Epithelial cell of proximal tubule (primary cell): ENCODE measurements around the gene NATD1. TPM values are rescaled to one million over a fixed set of nuclear protein-coding genes. Genes with fewer than 3 reads are reported as not detected.

Experiments used
- DNase-seq: peaks from one replicate; pipeline ENCODE4 v3.0.0-alpha.2; 2011; ENCODE audit warnings: low read depth
- H3K4me3 ChIP-seq: 2 replicates; pipeline ENCODE4 v1.5.1; 2011; ENCODE audit warnings: low read depth, mild to moderate bottlenecking, low read length
- total RNA-seq: library from RNA; depleted of rRNA; stranded (reverse); fragments of >200 nt; gene quantifications from 2 replicates; pipeline ENCODE4 v1.2.3, GENCODE V29; 2015
- TF ChIP-seq, protein P1 (sequence below): conservative IDR thresholded peaks from 2 replicates; pipeline ENCODE4 v1.5.1; 2012; ENCODE audit warnings: low read depth, mild to moderate bottlenecking, low read length

The NATD1 gene
- total RNA-seq, 1 donor from 2014 or later, result 6.4 TPM

DNA sequence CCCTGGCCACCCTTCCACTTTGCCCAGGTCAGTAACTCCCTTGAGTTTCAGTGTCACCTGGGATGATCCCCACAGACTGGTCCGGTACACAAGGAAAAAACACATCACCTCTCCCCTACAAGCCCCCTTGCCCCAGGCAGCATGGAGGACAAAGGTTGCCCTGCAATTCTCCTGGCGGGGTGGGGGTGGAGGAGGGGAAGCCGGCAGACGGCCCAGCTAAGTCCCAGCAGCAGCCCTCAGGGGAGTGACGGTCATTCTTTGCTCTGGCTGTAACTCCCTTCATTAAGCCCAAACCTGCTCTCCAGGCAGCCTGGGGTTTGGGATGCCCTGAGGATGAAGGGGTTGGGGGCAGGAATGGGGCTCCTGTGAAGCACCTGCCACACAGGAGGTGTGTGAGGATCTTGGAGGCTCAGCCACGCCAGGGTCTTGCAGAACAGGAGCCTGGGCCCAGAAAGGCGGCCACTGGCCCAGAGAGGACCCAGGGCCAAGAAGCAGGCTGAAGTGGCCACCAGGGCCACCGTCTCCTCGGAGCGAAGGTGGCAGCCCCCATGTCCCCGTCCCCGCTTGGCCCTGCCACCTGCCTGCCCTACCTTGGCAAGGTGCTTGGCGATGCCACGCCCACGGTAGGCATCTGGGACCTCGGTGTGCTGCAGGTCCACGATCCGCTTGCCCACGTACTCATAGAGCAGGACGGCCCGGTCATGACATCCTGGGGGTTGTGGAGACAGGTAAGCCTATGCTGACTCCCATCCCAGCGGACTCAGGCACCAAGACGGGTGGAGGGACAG is 9.5 kb downstream of the NATD1 start:
- H3K4me3 ChIP-seq, result no peak overlapping the region
- TF ChIP-seq, protein P1, sequence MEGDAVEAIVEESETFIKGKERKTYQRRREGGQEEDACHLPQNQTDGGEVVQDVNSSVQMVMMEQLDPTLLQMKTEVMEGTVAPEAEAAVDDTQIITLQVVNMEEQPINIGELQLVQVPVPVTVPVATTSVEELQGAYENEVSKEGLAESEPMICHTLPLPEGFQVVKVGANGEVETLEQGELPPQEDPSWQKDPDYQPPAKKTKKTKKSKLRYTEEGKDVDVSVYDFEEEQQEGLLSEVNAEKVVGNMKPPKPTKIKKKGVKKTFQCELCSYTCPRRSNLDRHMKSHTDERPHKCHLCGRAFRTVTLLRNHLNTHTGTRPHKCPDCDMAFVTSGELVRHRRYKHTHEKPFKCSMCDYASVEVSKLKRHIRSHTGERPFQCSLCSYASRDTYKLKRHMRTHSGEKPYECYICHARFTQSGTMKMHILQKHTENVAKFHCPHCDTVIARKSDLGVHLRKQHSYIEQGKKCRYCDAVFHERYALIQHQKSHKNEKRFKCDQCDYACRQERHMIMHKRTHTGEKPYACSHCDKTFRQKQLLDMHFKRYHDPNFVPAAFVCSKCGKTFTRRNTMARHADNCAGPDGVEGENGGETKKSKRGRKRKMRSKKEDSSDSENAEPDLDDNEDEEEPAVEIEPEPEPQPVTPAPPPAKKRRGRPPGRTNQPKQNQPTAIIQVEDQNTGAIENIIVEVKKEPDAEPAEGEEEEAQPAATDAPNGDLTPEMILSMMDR, result no peak
- no peak for DNase-seq

DNA sequence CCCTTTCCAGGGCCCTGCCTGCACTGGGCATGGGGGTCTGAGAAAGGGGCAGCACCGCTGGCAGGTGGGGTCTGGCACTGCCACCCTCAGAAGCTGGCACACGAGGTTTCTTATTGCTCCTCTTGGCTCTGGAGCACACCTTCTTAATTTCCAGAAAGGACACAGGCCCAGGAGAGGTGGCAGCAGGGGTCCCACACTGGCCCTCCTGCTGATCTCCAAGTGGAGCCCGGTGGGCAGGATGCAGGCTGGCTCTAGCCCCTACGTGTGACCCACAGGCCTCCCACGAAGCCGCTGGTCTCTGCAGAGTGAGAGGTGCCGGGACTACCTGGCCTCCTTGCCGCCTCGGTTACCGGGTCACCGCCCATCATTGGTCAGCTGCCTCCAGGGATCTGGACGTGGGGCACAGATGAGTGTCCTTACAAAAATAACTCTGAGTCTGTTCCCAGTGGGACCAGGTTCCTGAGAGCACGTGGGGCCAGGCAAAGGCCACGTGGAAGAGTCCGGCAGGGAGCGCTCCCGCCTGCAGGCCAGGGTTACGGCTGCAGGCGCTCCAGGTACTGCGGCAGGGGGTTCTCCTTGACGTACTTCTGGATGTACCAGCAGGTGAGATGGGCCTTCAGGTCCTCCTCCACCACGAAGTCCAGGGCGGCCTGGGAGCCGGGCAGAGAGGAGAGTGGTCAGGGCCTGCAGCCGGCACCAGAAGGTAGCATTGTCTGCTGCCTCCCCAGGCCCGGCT is 10.3 kb downstream of the NATD1 start:
- TF ChIP-seq, protein P1, result no peak
- no peak overlapping the region for H3K4me3 ChIP-seq

DNA sequence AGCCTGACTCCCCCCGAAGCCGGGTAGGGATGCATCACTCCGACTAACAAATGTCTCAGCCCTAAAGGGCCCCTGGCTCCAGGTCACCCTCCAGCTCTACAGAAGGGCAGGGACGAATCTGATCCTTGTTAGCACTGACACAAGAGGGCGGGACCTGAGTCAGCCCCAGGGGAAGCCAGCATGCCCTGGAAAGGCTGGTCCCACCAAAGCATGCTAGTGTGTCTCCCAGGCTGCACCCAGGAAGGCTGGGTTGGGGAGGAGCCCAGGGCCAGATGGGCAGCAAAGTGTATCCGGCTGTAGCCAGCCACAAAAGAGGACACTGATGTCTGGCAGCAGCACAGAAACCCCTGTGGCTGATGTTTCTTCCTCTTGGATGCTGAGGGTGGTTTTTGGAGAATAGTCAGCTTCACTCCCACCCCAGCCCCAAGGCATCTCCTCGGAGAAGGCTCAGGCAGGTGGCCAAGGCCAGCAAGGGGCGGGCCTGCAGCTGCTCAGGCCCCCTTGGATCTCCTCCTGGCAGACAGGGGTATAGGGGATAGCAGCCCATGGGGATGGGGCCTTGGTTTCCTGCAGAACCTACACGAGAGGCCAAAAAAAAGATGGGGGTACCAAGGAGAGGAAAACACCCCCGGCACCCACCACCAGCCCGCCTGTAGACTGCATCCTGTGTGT is 11.0 kb downstream of the NATD1 start:
- TF ChIP-seq, protein P1, result no peak
- H3K4me3 ChIP-seq, result no peak overlapping the region
- DNase-seq, result no peak

More for the DNA sequence above, 10.3 kb downstream of the NATD1 start:
- no peak for DNase-seq

DNA sequence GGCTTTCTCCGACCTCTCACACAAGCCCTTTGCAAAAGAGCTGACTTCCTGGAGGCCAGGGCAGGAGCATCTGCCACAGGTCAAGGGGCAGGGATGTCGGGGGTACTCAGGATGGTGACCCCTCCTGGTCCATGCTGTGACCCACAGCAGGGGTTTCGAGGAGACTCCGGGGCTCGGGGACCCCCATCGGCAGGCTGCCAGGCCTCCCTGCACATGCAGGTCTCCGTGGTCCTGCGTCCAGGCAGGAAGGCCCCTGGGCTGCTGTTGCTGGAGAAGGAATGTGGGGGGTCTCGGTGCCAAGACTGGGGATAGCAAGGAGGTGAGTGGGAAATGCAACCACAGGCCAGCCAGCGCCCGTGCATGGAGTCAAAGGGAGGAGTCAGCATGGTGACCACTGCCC is 11.6 kb downstream of the NATD1 start:
- DNase-seq, result no peak
- H3K4me3 ChIP-seq, result no peak overlapping the region
- TF ChIP-seq, protein P1, result no peak

DNA sequence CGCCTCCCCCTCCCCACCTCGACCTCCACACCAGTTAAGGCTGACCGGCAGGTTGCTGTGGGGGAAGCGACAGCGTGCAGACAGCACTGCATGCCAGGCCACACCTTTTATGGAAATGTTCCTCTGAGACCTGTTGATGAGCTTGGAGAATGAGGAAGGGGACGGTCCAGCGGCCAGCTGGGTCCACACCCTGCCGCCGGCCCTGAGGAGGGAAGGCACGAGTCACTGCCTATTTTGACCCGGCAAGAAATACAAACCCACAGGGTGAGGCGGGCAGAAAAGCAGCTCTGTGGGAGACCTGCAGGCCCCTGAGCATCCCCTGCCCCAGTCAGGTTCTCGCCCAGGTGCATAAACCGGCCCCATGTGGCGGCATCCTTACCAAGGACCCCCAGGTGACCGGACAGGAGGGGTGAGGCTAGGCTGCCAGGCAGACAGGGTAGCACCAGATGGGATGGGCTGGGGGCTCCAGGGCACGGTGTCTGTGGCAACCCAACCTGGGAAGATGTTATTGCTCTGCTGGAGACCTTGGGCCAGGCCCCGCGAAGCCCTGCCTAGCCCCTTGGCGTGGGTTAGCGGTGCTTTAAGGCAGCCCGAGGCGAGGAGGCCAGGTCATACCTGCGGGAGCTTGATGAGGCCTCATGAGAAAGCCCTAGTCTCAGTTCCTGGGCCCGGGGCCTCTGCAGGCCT is 12.7 kb downstream of the NATD1 start:
- no peak overlapping the region for H3K4me3 ChIP-seq
- DNase-seq, result no peak
- TF ChIP-seq, protein P1, result no peak

DNA sequence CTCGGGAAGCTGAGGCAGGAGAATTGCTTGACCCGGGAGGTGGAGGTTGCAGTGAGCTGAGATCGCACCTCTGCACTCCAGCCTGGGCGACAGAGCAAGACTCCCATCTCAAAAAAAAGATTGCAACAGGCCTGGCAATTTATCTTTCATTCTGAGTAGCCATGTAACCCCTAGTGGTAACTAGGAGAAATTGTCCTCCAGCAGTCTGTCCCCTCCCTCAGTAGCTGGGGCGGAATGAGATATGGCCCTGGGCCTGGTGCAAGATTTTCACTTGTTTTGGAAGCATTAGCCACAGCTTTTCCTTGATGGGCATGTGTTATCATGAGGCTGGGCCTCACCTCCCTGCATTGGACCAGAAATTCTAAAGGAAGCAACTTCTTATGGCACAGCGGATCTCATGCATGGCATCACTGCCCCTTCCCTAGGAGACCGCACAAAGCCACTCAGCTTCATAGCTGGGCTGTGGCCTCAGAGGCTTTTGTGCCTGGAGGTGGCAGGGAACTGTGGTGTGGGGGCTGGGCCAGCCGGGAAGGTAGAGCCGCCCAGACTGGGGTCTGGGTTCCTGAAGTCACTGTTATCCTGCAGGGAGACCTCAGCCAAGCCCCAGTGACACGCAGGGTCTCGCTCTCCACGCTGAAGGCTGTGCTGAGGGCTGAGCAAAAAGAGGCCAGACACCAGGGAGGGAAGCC is 13.4 kb downstream of the NATD1 start:
- DNase-seq, result no peak
- no peak overlapping the region for H3K4me3 ChIP-seq
- TF ChIP-seq, protein P1, result peak; percentile 53
